Pulmonary artery endothelial cell (primary cell): ENCODE results near the gene RPS6KA2. TPM values are rescaled to one million over a fixed set of nuclear protein-coding genes. Genes with fewer than 3 reads are reported as not detected.
"Not testable (repeated sequence)": the region's sequence is repeated elsewhere in the genome, so short reads cannot be mapped to it uniquely, and the experiment has no call there.

Experiments used
- DNase-seq: peaks from one replicate; pipeline ENCODE4 v3.0.0-alpha.2; 2011; ENCODE audit warnings: low read depth, low spot score
- total RNA-seq: library from RNA; depleted of rRNA; stranded (reverse); fragments of >200 nt; gene quantifications from 2 replicates; pipeline ENCODE4 v1.2.3, GENCODE V29; 2014

The RPS6KA2 gene
- total RNA-seq, 1 donor from 2014 or later = 124 TPM

GRCh38 chr6:166556863-166557322, 70.2 kb downstream of the RPS6KA2 start:
- peak; percentile 99 for DNase-seq

- DNase-seq = no peak
Measured at GRCh38 chr6:166556336-166556735, 70.7 kb downstream of the RPS6KA2 start.

- DNase-seq = no peak
Measured at GRCh38 chr6:166555086-166555485, 72.0 kb downstream of the RPS6KA2 start.

- DNase-seq = no peak
Measured at GRCh38 chr6:166554316-166554715, 72.7 kb downstream of the RPS6KA2 start.

- no peak for DNase-seq
Measured at GRCh38 chr6:166553563-166554271, 73.3 kb downstream of the RPS6KA2 start.

GRCh38 chr6:166552600-166552999, 74.5 kb downstream of the RPS6KA2 start:
- no peak for DNase-seq

GRCh38 chr6:166551754-166552495, 75.1 kb downstream of the RPS6KA2 start:
- no peak for DNase-seq

- DNase-seq = no peak
Measured at GRCh38 chr6:166546653-166547052, 80.4 kb downstream of the RPS6KA2 start.

- DNase-seq = no peak
Measured at GRCh38 chr6:166545156-166546034, 81.7 kb downstream of the RPS6KA2 start.

- DNase-seq = no peak
Measured at GRCh38 chr6:166544296-166544605, 82.8 kb downstream of the RPS6KA2 start.

GRCh38 chr6:166543603-166544295, 83.3 kb downstream of the RPS6KA2 start:
- DNase-seq = no peak

- DNase-seq = no peak
Measured at GRCh38 chr6:166542580-166542912, 84.5 kb downstream of the RPS6KA2 start.

- no peak for DNase-seq
Measured at GRCh38 chr6:166541876-166542579, 85.0 kb downstream of the RPS6KA2 start.

GRCh38 chr6:166541366-166541765, 85.7 kb downstream of the RPS6KA2 start:
- no peak for DNase-seq

- no peak for DNase-seq
Measured at GRCh38 chr6:166540631-166541331, 86.3 kb downstream of the RPS6KA2 start.

- no peak for DNase-seq
Measured at GRCh38 chr6:166539543-166539942, 87.5 kb downstream of the RPS6KA2 start.

GRCh38 chr6:166539011-166539385, 88.1 kb downstream of the RPS6KA2 start:
- not testable (repeated sequence) for DNase-seq

GRCh38 chr6:166538297-166539010, 88.6 kb downstream of the RPS6KA2 start:
- DNase-seq = no peak

GRCh38 chr6:166534658-166535406, 92.2 kb downstream of the RPS6KA2 start:
- no peak for DNase-seq
